CD4-positive, alpha-beta T cell treated with Interleukin-6 for 4 hours (primary cell): ENCODE measurements around the gene CACNB4.
"Not testable (repeated sequence)": the region's sequence is repeated elsewhere in the genome, so short reads cannot be mapped to it uniquely, and the experiment has no call there.

Experiments
- DNase-seq: peaks from one replicate; pipeline ENCODE4 v3.0.0-alpha.2; 2020; ENCODE audit warnings: mixed read lengths

CACNB4 gene

DNA sequence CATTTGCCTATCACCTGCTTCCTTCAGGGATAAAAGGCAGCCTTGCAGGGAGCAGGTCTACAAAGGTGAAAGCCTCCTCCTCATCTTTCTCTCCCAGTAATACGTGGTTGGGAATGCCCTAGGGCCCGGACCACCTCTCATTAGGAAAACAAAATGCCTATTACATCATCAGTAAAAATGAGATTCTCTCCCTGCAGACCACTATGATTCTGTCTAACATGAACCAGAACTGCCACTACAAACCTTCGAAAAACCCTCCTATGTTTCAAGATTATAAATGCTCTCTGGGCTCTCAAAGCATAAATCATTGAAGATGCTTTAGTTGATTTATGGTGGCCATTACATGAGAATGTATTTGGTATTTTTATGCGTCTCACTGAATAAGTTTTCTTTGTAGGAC, 162.2 kb downstream of the CACNB4 start:
- DNase-seq: no peak

DNA sequence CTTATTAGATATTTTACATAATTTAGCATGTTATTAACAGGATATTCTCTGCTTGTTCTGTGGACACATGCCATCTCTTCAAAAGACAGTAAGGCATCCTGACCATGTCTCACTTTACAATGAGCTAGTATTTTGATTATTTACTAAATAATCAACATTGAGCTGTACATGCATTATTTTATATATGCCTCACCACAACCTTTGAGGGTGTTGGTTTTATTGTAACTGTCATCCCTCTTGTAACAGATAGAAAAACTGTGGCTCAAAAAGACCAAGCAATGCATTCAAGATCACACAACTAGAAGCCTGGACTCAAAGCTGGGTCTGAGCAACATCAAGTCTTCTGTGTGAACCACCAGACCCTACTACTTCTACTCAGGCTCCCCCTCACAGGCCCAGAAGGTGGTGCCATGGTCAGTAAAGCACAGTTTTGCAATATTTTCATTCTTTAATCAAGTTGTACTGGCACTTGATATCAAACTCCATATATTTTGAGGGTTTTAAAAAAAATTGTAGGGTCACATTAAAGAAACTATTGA, 165.5 kb downstream of the CACNB4 start:
- no peak for DNase-seq

GRCh38 chr2:151931756-151932155, 167.1 kb downstream of the CACNB4 start:
- no peak for DNase-seq

GRCh38 chr2:151931030-151931611, 167.7 kb downstream of the CACNB4 start:
- no peak for DNase-seq

DNA sequence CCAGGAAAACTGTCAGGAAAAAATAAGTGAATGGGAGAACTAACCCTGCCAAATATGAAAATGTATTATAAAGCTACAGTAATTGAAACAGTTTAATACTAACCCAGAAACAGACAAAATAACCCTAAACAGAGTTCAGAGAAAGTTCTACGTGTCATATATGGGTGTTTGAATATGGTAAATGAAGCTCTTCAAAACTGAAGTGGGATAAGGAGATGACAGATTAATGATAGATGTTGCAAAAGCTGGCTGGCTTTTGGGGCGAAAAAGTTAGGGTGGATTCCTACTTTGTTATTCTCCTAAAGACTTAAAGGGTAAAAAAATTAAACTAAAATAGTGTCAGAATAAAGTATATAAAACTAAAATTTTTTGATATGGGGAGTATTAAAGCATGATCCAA, 168.8 kb downstream of the CACNB4 start:
- no peak for DNase-seq

- no peak for DNase-seq
These were observed 170.5 kb downstream of the CACNB4 start for GRCh38 chr2:151928380-151928779.

DNA sequence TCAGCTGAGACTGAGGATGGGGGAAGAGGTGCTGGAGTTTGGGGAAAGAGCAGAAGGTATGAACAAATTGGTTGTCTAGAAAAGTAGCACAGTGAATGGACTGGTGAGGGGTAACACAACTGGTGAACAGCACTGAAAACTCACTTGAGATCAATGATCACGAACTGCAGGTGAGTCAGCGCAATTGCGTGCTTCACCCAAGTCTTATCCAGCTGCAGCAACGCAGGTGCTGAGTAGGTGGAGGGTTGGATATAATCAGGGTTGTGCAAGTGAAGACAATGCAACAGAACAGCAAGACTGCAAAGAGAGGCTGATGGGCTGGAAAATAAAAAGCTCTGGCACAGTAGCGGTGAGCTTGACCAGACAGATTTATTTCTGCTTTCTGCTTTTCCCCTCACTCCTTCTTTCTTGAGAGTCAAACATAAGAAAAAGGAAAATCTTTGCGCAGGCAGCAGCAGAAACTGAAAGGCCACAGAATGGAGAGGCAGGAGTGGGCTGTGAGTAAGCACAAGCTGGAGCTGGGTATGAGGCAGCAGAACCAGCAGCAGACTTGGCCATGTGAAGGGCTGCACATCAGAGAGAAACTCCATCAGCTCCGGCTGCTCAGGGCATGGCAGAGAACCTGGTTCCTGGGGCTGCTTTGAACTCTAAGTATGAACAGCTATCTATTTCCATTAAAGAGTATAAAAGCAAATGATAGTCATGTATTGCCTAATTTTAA, 171.2 kb downstream of the CACNB4 start:
- DNase-seq: no peak

DNA sequence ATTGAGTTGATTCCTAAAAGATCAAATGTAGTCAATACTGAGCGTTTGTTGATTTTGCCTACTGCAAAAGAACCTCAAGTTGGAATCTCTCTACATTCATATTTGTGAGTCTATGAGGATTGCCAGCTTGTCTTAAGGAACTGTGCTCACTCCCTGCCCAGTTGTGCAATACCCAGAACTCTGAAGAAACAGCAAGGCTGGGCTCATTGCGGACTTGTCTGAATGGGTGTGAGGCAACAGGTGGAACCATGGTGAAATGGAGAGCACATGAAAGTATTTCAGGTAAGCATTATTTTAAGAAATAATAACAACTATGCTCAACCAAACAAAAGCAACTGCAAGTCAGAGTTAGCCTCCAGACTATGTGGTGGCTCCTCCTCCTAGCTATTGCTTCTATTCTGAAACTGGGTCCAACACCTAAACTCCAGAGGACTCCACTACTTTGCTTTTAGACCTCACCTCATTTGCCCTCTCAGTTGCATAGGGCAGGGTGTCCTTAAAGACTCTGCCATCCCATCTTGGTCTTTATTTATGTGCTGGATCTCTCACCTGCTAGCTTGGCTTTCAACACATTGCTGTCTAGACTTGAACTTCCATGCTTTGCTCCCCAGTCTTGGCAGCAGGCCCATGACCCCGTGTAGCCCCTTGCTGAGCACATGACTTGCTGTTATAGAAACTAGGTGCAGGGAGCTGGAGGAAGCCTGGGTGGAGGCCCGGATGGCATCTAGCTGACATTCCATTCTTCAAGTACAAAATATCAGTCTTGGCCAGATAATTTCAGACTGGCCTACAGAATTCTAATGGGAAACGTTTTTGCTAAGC, 175.8 kb downstream of the CACNB4 start:
- no peak for DNase-seq

- DNase-seq: no peak
These were observed 179.1 kb downstream of the CACNB4 start for GRCh38 chr2:151919786-151920185.

- no peak for DNase-seq
These were observed 180.5 kb downstream of the CACNB4 start for GRCh38 chr2:151918308-151918707.

DNA sequence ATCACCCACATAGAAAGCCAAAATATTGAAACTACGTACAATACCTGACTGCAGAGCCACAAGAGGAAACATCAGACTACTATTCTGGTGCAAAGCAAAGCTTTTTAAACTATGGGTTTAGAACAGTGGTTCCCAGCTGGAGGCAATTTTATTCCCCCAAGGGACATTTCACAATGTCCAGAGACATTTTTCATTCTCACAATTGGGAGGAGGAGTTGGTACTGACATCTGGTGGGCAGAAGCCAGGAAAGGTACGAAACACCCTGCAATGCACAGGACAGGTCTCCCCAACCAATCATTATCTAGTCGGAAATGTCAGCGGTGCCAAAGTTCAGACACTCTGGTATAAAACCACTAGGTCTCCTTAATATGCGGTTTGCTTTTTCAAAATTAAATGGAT, 182.2 kb downstream of the CACNB4 start:
- no peak for DNase-seq

- not testable (repeated sequence) for DNase-seq
These were observed 183.2 kb downstream of the CACNB4 start for GRCh38 chr2:151915629-151916025.

DNA sequence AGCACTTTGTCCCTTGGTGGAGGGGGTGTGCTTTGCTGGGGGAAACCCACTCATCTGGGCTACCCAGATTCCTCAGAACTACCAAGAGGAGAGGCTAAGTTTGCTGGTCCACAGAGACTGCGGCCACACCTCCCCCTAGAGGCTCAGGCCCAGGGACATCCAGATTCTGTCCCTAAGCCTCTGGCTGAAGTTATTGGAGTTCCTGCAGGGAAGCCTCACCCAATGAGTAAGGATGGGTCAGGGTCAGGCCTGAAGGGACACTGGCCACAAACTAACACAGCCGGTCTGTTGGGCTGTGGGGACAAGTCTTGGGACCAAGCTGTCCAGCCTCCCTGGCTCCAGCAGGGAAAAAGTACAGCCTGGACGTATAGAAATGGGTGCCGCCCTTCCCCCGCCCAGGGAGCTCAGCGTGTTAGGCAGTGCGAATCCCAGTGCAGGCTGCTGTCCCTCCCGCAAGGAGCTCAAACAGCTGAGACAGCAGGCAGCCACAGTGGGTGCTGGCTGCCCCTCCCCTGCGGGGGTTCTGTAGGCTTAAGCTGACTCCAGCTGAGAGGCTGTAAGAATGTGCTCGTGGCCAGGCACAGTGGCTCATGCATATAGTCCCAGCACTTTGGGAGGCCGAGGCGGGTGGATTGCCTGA, 183.7 kb downstream of the CACNB4 start:
- no peak for DNase-seq

DNA sequence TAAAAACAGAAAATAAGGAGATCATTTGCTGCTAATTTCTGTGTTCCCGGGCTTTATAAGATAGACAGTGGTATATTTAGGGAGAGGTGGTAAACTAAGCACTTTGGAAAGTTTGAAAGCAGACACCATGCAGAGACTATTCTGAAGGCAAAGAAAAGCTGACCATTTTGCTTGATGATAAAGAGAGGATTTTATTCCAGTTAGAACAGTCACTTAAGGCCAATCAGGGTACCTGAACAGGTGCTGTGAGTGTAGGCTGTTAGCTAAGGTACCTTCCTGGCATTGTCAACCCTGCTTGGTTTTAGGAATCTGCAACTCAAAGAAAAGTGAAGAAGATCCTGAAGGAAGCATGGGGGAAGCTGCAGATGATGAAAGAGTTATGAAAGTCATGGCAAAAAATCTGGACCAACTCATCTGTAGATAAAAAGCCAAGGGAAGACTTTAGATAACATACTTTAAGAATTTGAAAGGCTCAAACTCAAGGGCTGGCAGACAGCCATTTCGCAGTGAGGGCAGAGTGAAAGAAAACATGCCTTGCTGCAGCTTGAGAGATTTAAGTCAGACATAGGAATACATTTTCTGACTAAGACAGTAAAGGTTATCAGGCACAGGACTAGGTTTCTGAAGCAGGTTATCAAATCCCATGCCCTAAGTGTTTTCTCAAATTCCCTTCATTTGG, 190.5 kb downstream of the CACNB4 start:
- DNase-seq: no peak

GRCh38 chr2:151907286-151908203, 191.3 kb downstream of the CACNB4 start:
- no peak for DNase-seq

- DNase-seq: no peak
These were observed 192.2 kb downstream of the CACNB4 start for GRCh38 chr2:151906633-151906998.

- DNase-seq: no peak
These were observed 192.7 kb downstream of the CACNB4 start for GRCh38 chr2:151905963-151906632.

GRCh38 chr2:151904807-151905206, 194.0 kb downstream of the CACNB4 start:
- DNase-seq: no peak

GRCh38 chr2:151904021-151904420, 194.8 kb downstream of the CACNB4 start:
- no peak for DNase-seq

- DNase-seq: no peak
These were observed 196.0 kb downstream of the CACNB4 start for GRCh38 chr2:151902829-151903228.

DNA sequence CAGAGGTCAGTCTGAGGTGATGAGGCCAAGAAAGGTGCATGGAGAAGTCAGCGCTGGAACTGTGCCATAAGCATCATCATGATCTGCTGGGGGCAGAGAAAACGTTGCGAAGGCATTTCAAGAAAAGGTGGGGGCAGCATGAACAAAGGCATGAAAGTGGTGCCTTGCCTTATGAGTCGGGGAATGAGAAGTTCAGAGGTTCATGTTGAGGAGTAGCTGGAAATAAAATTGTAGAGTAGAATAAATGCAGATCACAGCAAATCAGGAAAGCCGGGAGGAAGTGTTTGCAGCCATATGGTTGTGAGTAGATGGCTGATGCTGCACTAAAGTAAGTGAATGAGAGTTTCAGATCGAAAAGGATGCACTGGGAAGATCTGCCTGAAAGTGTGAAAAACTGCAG, 198.5 kb downstream of the CACNB4 start:
- DNase-seq: no peak
